Hematopoietic multipotent progenitor cell treated with erythropoietin and hydrocortisone succinate and interleukin-3 and kit ligand, for 8 days (in vitro differentiated cells): ENCODE results near the gene RPLP2.

ENCODE experiments used
- DNase-seq: peaks from one replicate; pipeline ENCODE4 v3.0.0-alpha.2; 2015

RPLP2 gene

GRCh38 chr11:792873-793272, 16.9 kb upstream of the RPLP2 start:
- no peak for DNase-seq

GRCh38 chr11:793556-793955, 16.2 kb upstream of the RPLP2 start:
- no peak for DNase-seq

- no peak for DNase-seq
Measured at GRCh38 chr11:794013-794765, 15.6 kb upstream of the RPLP2 start.

GRCh38 chr11:794766-795633, 14.8 kb upstream of the RPLP2 start:
- no peak for DNase-seq

- peak; percentile 73 for DNase-seq
Measured at GRCh38 chr11:795634-796564, 13.9 kb upstream of the RPLP2 start.

GRCh38 chr11:796565-797295, 13.0 kb upstream of the RPLP2 start:
- no peak for DNase-seq

GRCh38 chr11:797296-798092, 12.3 kb upstream of the RPLP2 start:
- DNase-seq, result peak; percentile 73

- DNase-seq, result peak; percentile 77
Measured at GRCh38 chr11:798093-798713, 11.6 kb upstream of the RPLP2 start, which contains the start of gene SLC25A22. SLC25A22 (minus strand) TSS chr11:798281; CDS start chr11:795006, 3,275 bp downstream.

GRCh38 chr11:799641-800316, 10.0 kb upstream of the RPLP2 start:
- no peak for DNase-seq

GRCh38 chr11:800473-800872, 9.3 kb upstream of the RPLP2 start:
- no peak for DNase-seq

GRCh38 chr11:801097-801780, 8.5 kb upstream of the RPLP2 start:
- no peak for DNase-seq

GRCh38 chr11:802018-802617, 7.6 kb upstream of the RPLP2 start:
- DNase-seq, result no peak

GRCh38 chr11:802693-803466, 6.9 kb upstream of the RPLP2 start:
- no peak for DNase-seq

GRCh38 chr11:803467-803742, 6.4 kb upstream of the RPLP2 start:
- DNase-seq, result no peak

- DNase-seq, result no peak
Measured at GRCh38 chr11:803770-804598, 5.8 kb upstream of the RPLP2 start.

- DNase-seq, result peak; percentile 12
Measured at GRCh38 chr11:804599-804964, 5.2 kb upstream of the RPLP2 start.

- DNase-seq, result peak; percentile 46
Measured at GRCh38 chr11:808427-809286, 1.1 kb upstream of the RPLP2 start.
